Measurements from ENCODE around the gene PHF2.

DNA sequence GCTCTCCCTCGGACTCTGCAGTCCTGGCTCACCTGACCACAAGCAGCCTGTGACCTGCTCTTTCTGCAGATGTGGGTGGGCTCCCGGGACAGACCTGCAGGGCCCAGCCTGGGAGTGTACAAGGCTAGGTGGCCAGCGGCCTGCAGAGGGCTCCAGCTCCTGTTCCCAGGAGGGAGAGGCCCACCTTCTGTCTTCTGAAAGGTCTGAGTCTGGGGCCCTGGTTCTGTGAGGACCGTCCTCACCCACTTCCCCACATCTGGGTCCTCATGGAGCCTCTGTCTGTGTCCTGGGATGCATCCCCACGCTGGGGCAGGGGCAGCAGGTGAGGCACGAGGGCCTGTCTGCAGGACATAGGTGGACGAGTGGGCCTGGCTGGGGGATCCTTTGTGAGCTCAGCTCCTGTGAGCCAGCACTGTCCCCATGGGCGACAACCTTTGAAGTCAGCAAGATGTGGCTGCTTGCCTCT is 43.7 kb downstream of the PHF2 start:
- TF ChIP-seq, protein P1, sequence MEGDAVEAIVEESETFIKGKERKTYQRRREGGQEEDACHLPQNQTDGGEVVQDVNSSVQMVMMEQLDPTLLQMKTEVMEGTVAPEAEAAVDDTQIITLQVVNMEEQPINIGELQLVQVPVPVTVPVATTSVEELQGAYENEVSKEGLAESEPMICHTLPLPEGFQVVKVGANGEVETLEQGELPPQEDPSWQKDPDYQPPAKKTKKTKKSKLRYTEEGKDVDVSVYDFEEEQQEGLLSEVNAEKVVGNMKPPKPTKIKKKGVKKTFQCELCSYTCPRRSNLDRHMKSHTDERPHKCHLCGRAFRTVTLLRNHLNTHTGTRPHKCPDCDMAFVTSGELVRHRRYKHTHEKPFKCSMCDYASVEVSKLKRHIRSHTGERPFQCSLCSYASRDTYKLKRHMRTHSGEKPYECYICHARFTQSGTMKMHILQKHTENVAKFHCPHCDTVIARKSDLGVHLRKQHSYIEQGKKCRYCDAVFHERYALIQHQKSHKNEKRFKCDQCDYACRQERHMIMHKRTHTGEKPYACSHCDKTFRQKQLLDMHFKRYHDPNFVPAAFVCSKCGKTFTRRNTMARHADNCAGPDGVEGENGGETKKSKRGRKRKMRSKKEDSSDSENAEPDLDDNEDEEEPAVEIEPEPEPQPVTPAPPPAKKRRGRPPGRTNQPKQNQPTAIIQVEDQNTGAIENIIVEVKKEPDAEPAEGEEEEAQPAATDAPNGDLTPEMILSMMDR (IDR thresholded peaks at IDR 0.05): no peak
- TF ChIP-seq POLR2A (IDR thresholded peaks at IDR 0.05): no peak

All from thyroid gland (tissue), 4 donors.